Body of pancreas (tissue), 4 donors: ENCODE measurements around the gene CGNL1. TPM values are rescaled to one million over a fixed set of nuclear protein-coding genes. Genes with fewer than 3 reads are reported as not detected.

ENCODE experiments used
- ATAC-seq: fragments of 150-250 bp; one replicate; pipeline ENCODE4 v1.9.1; 2016
- DNase-seq, 4 donors: peaks; one replicate each; pipeline ENCODE4 v3.0.0-alpha.2; 2019
- H3K27ac ChIP-seq, 4 donors: fragments of 200-600 bp; sonication (generic); 1 replicate in 3 of 4; 2 replicates in 1 of 4; pipeline versions ENCODE4 v1.5.1 to v1.6.1; 2016 to 2019; ENCODE audit warnings: mild to moderate bottlenecking in 1 of 4, mixed read lengths in 1 of 4, moderate library complexity in 1 of 4
- H3K27me3 ChIP-seq, 2 donors: fragments of 200-600 bp; sonication (generic); one replicate each; pipeline ENCODE4 v1.6.0; 2016; ENCODE audit warnings: mild to moderate bottlenecking in 1 of 2
- H3K36me3 ChIP-seq, 2 donors: fragments of 200-600 bp; sonication (generic); replicated peaks in 1 of 2; 2 replicates each; pipeline ENCODE4 v1.5.1; 2016; ENCODE audit warnings: low read depth in 2 of 2; ENCODE audit not compliant: insufficient read depth in 1 of 2
- H3K4me1 ChIP-seq: fragments of 200-600 bp; sonication (generic); one replicate; pipeline ENCODE4 v1.6.0; 2016
- H3K4me3 ChIP-seq, 2 donors: fragments of 200-600 bp; sonication (generic); 1 replicate in 1 of 2; 2 replicates in 1 of 2; pipeline ENCODE4 v1.5.1; 2016 to 2019
- H3K9me3 ChIP-seq, 3 donors: fragments of 200-600 bp; sonication (generic); 1 replicate in 2 of 3; 2 replicates in 1 of 3; pipeline ENCODE4 v1.5.1; 2016
- CTCF ChIP-seq, 7 experiments: fragments of 450-650 bp in 4 of 7; fragments of 200-600 bp in 3 of 7; sonication (generic) in 3 of 7; IDR thresholded peaks; one replicate each; pipeline ENCODE4 v1.5.1; 2016 to 2019; ENCODE audit warnings: antibody characterized with exemption in 7 of 7
- POLR2A ChIP-seq, 3 donors: fragments of 450-650 bp; IDR thresholded peaks; one replicate each; pipeline ENCODE4 v1.6.1; 2016; ENCODE audit warnings: antibody characterized with exemption in 3 of 3, mild to moderate bottlenecking in 2 of 3
- WGBS, 2 donors: methylation state at CpG; one replicate each; pipeline ENCODE4 v1.1.5; 2017; 5-methylcytosine and 5-hydroxymethylcytosine counted together
- intact Hi-C: fragments of 100-400 bp; cut with DNase I; formaldehyde crosslinking; loops from one replicate; pipeline ENCODE4 v1.15.1; 2023
- total RNA-seq, 2 donors: library from RNA; depleted of rRNA; stranded (reverse); fragments of >200 nt; gene quantifications; one replicate each; pipeline ENCODE4 v1.1.0, GENCODE V29; 2016

The CGNL1 gene
- total RNA-seq, 2 donors from 2014 or later = 24.7 to 30.6 TPM

DNA sequence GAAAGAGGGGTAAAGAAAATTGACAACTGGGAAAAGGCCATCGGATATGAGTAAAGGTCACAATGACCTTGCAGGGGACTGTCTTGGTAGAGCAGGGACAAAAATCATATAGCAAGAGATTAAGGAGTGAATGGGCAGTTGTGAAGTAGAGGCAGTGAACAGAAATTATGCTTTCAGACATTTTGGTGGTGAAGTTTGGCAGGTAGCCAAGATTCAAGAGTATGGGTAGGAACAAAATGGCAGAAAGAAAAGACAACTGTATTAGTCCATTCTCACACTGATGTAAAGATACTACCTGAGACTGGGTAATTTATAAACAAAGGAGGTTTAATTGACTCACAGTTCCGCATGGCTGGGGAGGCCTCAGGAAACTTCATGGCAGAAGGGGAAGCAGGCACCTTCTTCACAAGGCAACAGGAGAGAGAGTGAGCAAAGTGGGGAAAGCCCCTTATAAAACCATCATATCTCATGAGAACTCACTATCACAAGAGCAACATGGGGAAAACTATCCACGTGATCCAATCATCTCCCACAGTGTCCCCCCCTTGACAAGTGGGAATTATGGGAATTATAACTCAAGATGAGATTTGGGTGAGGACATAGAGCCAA, 84.0 kb downstream of the CGNL1 start:
- no peaks in the 10 kb centered on the region for H3K27me3 ChIP-seq
- no peak overlapping the region for H3K4me3 ChIP-seq
- H3K27ac ChIP-seq = no peak overlapping the region
- H3K4me1 ChIP-seq = peaks cover 10% of the 10 kb centered on the region
- no peak for ATAC-seq
- 92 to 97% methylated on average over 3 of the region's 3 CpGs for WGBS, 2 donors
- intact Hi-C loops = no loop called here
- H3K36me3 ChIP-seq = peaks cover 0 to 4% of the 10 kb centered on the region in 2 donors
- DNase-seq = no peak
- H3K9me3 ChIP-seq = no peaks in the 10 kb centered on the region
- TF ChIP-seq CTCF (IDR thresholded peaks at IDR 0.05) = no peak
- TF ChIP-seq POLR2A (IDR thresholded peaks at IDR 0.05) = no peak

DNA sequence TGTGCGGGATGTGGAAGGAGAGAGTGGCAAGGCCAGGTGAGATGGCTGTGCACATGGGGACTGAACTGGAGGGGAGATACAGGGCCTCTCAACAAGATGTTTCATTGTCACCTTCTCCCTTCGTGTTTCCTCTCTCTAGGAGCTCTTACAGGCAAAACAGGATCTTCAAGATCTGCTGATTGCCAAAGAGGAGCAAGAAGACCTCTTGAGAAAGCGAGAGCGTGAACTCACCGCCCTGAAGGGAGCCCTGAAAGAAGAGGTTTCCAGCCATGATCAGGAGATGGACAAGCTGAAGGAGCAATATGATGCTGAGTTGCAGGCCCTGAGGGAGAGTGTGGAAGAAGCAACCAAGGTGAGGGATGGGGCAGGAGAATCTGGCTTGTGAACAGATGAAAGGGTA, 85.2 kb downstream of the CGNL1 start:
- WGBS, 2 donors = 79 to 93% methylated on average over 5 of the region's 5 CpGs
- intact Hi-C loops = no loop called here
- H3K27ac ChIP-seq = no peak overlapping the region
- H3K9me3 ChIP-seq = no peaks in the 10 kb centered on the region
- ATAC-seq = no peak
- peaks cover 0 to 4% of the 10 kb centered on the region in 2 donors for H3K36me3 ChIP-seq
- no peak for TF ChIP-seq POLR2A (IDR thresholded peaks at IDR 0.05)
- TF ChIP-seq CTCF (IDR thresholded peaks at IDR 0.05) = no peak
- DNase-seq = no peak
- peaks cover 10% of the 10 kb centered on the region for H3K4me1 ChIP-seq
- no peak overlapping the region for H3K4me3 ChIP-seq
- H3K27me3 ChIP-seq = no peaks in the 10 kb centered on the region

GRCh38 chr15:57462381-57462780, 86.1 kb downstream of the CGNL1 start:
- intact Hi-C loops = no loop called here
- WGBS, 2 donors = 56% methylated on average over 2 of the region's 2 CpGs
- TF ChIP-seq POLR2A (IDR thresholded peaks at IDR 0.05) (no peak), CTCF (IDR thresholded peaks at IDR 0.05) (peak in 1 of 7 experiments; percentile 13)
- no peaks in the 10 kb centered on the region for H3K9me3 ChIP-seq
- H3K4me3 ChIP-seq = no peak overlapping the region
- peaks cover 10% of the 10 kb centered on the region for H3K4me1 ChIP-seq
- H3K27me3 ChIP-seq = no peaks in the 10 kb centered on the region
- no peak overlapping the region for H3K27ac ChIP-seq
- ATAC-seq = no peak
- no peak for DNase-seq
- H3K36me3 ChIP-seq = peaks cover 0 to 1% of the 10 kb centered on the region in 2 donors

DNA sequence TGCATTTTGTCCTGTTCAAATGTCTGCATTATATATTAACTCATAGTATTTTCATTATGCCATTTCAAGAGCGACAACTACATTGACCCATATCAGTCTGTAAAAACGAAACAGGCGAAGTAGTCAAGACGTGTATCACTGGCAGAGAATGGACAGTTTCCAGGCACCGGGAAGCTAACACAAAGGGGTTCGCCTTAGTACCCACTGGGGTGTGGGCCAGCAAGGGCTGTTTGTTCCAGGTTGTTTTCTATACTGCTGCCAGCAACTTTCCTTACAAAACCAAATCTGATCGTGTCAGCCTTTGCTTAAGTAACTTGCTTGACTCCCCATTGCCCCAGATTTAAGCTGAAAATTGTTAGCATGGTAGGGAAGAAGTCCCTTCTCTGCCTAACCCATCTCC, 87.1 kb downstream of the CGNL1 start:
- Histone ChIP-seq H3K9me3 (no peaks in the 10 kb centered on the region), H3K36me3 (peaks cover 0 to 1% of the 10 kb centered on the region in 2 donors), H3K27me3 (no peaks in the 10 kb centered on the region), H3K4me1 (peaks cover 3% of the 10 kb centered on the region), H3K27ac (no peak overlapping the region), H3K4me3 (no peak overlapping the region)
- DNase-seq (no peak), ATAC-seq (no peak)
- intact Hi-C loops = no loop called here
- TF ChIP-seq POLR2A (IDR thresholded peaks at IDR 0.05) (no peak), CTCF (IDR thresholded peaks at IDR 0.05) (no peak)
- WGBS, 2 donors = 80 to 85% methylated on average over 7 of the region's 7 CpGs

DNA sequence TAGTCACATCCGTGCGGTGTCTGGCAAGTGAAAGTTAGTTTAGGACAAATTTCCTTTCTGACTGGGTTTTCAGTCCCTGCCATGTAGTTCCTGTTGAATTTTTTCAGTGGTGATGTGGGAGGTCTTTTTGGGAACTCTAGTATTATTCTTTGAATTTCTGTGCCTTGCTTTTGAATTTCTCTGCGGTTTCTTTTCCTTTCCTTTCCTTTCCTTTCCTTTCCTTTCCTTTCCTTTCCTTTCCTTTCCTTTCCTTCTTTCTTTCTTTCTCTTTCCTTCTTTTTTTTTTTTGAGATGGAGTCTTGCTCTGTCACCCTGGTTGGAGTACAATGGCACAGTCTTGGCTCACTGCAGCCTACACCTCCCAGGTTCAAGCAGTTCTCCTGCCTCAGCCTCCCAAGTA, 88.2 kb downstream of the CGNL1 start:
- H3K27ac ChIP-seq = no peak overlapping the region
- no peak for DNase-seq
- H3K4me3 ChIP-seq = no peak overlapping the region
- H3K9me3 ChIP-seq = no peaks in the 10 kb centered on the region
- intact Hi-C loops = no loop called here
- no peak for ATAC-seq
- peaks cover 0 to 1% of the 10 kb centered on the region in 2 donors for H3K36me3 ChIP-seq
- WGBS, 2 donors = 90 to 96% methylated on average over 3 of the region's 3 CpGs
- H3K27me3 ChIP-seq = no peaks in the 10 kb centered on the region
- no peak for TF ChIP-seq POLR2A (IDR thresholded peaks at IDR 0.05)
- no peak for TF ChIP-seq CTCF (IDR thresholded peaks at IDR 0.05)
- H3K4me1 ChIP-seq = no peaks in the 10 kb centered on the region
